Transverse colon (tissue), 4 donors: ENCODE results near the gene MEAF6.

Source experiments
- POLR2A ChIP-seq: fragments of 450-650 bp; IDR thresholded peaks from one replicate; pipeline ENCODE4 v1.6.1; 2016; ENCODE audit warnings: antibody characterized with exemption, mild to moderate bottlenecking, moderate library complexity
- POLR2AphosphoS5 ChIP-seq, 3 donors: sonication (generic); formaldehyde crosslinking; IDR thresholded peaks; one replicate each; pipeline ENCODE4 v1.6.1; 2016; ENCODE audit warnings: antibody characterized with exemption in 3 of 3
- TF ChIP-seq, protein P1 (sequence below), 5 experiments: fragments of 200-600 bp in 3 of 5; fragments of 450-650 bp in 2 of 5; sonication (generic) in 3 of 5; IDR thresholded peaks; 1 replicate in 2 of 5; 2 replicates in 3 of 5; pipeline ENCODE4 v1.5.1; 2016 to 2017; ENCODE audit warnings: antibody characterized with exemption in 5 of 5, inconsistent platforms in 3 of 5, mild to moderate bottlenecking in 2 of 5, moderate library complexity in 1 of 5

DNA sequence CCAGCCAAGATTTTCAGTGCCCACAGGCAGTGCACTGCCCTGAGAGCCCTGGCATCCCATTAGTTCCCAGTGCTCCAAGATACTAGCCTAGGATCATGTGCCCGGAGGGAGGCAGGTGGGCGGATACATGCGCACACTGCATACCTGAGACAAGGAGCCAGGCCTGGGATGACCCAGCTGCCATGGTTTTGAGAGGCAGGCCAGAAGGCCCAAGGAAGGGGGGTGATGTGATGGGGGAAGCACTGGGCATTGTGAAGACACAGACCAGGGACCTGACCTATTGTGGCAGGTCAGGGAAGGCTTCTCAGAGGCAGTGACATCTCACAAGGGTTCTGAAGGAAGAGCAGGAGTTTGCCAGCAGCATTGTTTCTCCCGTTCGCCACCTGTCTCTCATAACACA, 36.6 kb downstream of the MEAF6 start:
- TF ChIP-seq, protein P1, sequence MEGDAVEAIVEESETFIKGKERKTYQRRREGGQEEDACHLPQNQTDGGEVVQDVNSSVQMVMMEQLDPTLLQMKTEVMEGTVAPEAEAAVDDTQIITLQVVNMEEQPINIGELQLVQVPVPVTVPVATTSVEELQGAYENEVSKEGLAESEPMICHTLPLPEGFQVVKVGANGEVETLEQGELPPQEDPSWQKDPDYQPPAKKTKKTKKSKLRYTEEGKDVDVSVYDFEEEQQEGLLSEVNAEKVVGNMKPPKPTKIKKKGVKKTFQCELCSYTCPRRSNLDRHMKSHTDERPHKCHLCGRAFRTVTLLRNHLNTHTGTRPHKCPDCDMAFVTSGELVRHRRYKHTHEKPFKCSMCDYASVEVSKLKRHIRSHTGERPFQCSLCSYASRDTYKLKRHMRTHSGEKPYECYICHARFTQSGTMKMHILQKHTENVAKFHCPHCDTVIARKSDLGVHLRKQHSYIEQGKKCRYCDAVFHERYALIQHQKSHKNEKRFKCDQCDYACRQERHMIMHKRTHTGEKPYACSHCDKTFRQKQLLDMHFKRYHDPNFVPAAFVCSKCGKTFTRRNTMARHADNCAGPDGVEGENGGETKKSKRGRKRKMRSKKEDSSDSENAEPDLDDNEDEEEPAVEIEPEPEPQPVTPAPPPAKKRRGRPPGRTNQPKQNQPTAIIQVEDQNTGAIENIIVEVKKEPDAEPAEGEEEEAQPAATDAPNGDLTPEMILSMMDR (IDR thresholded peaks at IDR 0.05), result no peak
- TF ChIP-seq POLR2AphosphoS5 (IDR thresholded peaks at IDR 0.05), result no peak
- no peak for TF ChIP-seq POLR2A
